CD4-positive, alpha-beta T cell (primary cell): ENCODE data around the gene SPAG7. TPM values are rescaled to one million over a fixed set of nuclear protein-coding genes. Genes with fewer than 3 reads are reported as not detected.

Source experiments
- ATAC-seq: fragments of 200-7000 bp; cut with Tn5 transposase; one replicate; pipeline ENCODE4 v1.10.0; 2022; ENCODE audit warnings: mild to moderate bottlenecking; ENCODE audit not compliant: poor library complexity
- CTCF ChIA-PET: fragments of 350-600 bp; sonication (Branson Sonifier 250); formaldehyde crosslinking; loops from one replicate; lab custom pipeline; 2021; ENCODE audit warnings: antibody characterized with exemption, inconsistent platforms; lab: Charles Lee
- POLR2A ChIA-PET: fragments of 350-600 bp; sonication (Branson Sonifier 250); formaldehyde crosslinking; loops from one replicate; lab custom pipeline; 2021; ENCODE audit warnings: antibody characterized with exemption, inconsistent platforms; lab: Charles Lee
- DNase-seq, 14 experiments: peaks; one replicate each; pipeline ENCODE4 v3.0.0-alpha.2; 2013 to 2020; ENCODE audit warnings: mixed read lengths in 2 of 14
- H3K27ac ChIP-seq, 2 donors: one replicate each; pipeline versions ENCODE4 v1.5.1 to v1.7.0; 2013; ENCODE audit warnings: low read length in 2 of 2, low read depth in 1 of 2, mild to moderate bottlenecking in 1 of 2
- H3K27me3 ChIP-seq, 2 experiments: 1 replicate in 1 of 2; 2 replicates in 1 of 2; pipeline versions ENCODE4 v1.6.1 to v1.7.0; 2013; ENCODE audit warnings: low read length in 2 of 2, control low read depth in 1 of 2, mild to moderate bottlenecking in 1 of 2, moderate library complexity in 1 of 2; ENCODE audit not compliant: insufficient read depth in 2 of 2, control insufficient read depth in 1 of 2
- H3K36me3 ChIP-seq: one replicate; pipeline ENCODE4 v1.6.1; 2013; ENCODE audit warnings: low read length, control low read depth; ENCODE audit not compliant: insufficient read depth
- H3K4me1 ChIP-seq: one replicate; pipeline ENCODE4 v1.6.1; 2013; ENCODE audit warnings: low read length, control low read depth; ENCODE audit not compliant: insufficient read depth
- H3K4me3 ChIP-seq: one replicate; pipeline ENCODE4 v1.5.1; 2013; ENCODE audit warnings: mild to moderate bottlenecking, low read length, moderate library complexity
- H3K9me3 ChIP-seq, 2 experiments: 1 replicate in 1 of 2; 2 replicates in 1 of 2; pipeline versions ENCODE4 v1.6.1 to v1.7.0; 2013; ENCODE audit warnings: low read length in 2 of 2, mild to moderate bottlenecking in 2 of 2, control low read depth in 1 of 2, moderate library complexity in 1 of 2; ENCODE audit not compliant: control insufficient read depth in 1 of 2, insufficient read depth in 1 of 2
- H3K27ac Mint-ChIP-seq: one replicate; pipeline ENCODE4 v1.8.0; 2020; ENCODE audit warnings: mixed read lengths
- H3K27me3 Mint-ChIP-seq: one replicate; pipeline ENCODE4 v1.8.0; 2021; ENCODE audit warnings: mixed read lengths
- H3K36me3 Mint-ChIP-seq: one replicate; pipeline ENCODE4 v1.8.0; 2021; ENCODE audit warnings: low read depth, mixed read lengths
- H3K4me1 Mint-ChIP-seq: one replicate; pipeline ENCODE4 v1.8.0; 2021; ENCODE audit warnings: low read depth, mixed read lengths
- H3K4me3 Mint-ChIP-seq: one replicate; pipeline ENCODE4 v1.8.0; 2020; ENCODE audit warnings: mild to moderate bottlenecking, mixed read lengths
- H3K9me3 Mint-ChIP-seq: one replicate; pipeline ENCODE4 v1.8.0; 2020; ENCODE audit warnings: mixed read lengths
- intact Hi-C, 2 experiments: fragments of 100-400 bp; cut with DNase I in 1 of 2; cut with micrococcal nuclease in 1 of 2; formaldehyde crosslinking; loops; one replicate each; pipeline versions ENCODE4 v1.15.1 to v1.9.0; 2023 to 2025; cut with DNase I, micrococcal nuclease
- total RNA-seq, 174 experiments: library from RNA in 2 of 174; stranded (reverse) in 2 of 174; gene quantifications; one replicate each; pipeline ENCODE4 v1.2.3 and lab custom pipeline; 2021 to 2026
- TF ChIP-seq, protein P1 (sequence below): fragments of 200-600 bp; IDR thresholded peaks from one replicate; pipeline ENCODE4 v1.8.0; 2022; ENCODE audit warnings: antibody characterized with exemption, mild to moderate bottlenecking

Gene SPAG7
- total RNA-seq, 2 experiments from 2014 or later: 30.2 to 30.9 TPM

DNA sequence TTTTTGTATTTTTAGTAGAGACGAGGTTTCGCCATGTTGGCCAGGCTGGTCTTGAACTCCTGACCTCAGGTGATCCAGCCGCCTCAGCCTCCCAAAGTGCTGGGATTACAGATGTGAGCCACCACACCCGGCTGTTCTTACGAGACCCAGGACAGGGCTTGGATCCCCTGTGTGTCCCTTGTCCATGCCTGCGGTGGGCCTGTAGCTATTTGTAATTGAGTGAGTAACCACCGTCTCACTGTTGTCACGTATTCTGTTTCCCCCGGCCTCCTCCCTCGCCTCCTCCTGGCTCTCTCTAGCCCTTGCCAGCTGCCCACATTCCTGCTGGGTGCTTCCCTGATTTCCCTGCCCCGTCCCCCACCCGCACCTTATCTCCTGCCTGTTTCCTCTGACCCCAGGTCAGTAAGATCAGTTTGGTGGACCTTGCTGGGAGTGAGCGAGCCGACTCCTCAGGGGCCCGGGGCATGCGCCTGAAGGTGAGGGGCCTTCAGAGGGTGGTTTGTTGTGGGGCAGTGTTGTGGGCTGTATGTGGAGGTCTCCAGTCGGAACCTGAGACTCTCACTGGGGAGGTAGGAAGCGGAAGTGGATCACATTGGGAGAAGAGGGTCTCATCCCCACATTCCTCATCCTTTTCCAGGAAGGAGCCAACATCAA, 35.7 kb upstream of the SPAG7 start:
- Histone ChIP-seq H3K27me3 (no peaks in the 10 kb centered on the region), H3K36me3 (peaks cover 54% of the 10 kb centered on the region), H3K27ac (no peak overlapping the region), H3K9me3 (no peaks in the 10 kb centered on the region), H3K4me1 (peaks cover 13% of the 10 kb centered on the region), H3K4me3 (no peak overlapping the region)
- H3K27ac Mint-ChIP-seq: no peak overlapping the region
- H3K36me3 Mint-ChIP-seq: peaks cover 79% of the 10 kb centered on the region
- no peak overlapping the region for H3K4me3 Mint-ChIP-seq
- CTCF ChIA-PET: interaction anchor here (0.6 kb wide), 1 partner anchor 90 kb away, joined by 3 read pairs; no protein-coding TSS in a partner anchor
- H3K27me3 Mint-ChIP-seq: no peaks in the 10 kb centered on the region
- TF ChIP-seq, protein P1, sequence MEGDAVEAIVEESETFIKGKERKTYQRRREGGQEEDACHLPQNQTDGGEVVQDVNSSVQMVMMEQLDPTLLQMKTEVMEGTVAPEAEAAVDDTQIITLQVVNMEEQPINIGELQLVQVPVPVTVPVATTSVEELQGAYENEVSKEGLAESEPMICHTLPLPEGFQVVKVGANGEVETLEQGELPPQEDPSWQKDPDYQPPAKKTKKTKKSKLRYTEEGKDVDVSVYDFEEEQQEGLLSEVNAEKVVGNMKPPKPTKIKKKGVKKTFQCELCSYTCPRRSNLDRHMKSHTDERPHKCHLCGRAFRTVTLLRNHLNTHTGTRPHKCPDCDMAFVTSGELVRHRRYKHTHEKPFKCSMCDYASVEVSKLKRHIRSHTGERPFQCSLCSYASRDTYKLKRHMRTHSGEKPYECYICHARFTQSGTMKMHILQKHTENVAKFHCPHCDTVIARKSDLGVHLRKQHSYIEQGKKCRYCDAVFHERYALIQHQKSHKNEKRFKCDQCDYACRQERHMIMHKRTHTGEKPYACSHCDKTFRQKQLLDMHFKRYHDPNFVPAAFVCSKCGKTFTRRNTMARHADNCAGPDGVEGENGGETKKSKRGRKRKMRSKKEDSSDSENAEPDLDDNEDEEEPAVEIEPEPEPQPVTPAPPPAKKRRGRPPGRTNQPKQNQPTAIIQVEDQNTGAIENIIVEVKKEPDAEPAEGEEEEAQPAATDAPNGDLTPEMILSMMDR: no peak
- no peaks in the 10 kb centered on the region for H3K9me3 Mint-ChIP-seq
- ATAC-seq (no peak), DNase-seq (no peak)
- intact Hi-C loops: no loop called here
- POLR2A ChIA-PET: no interaction called here
- peaks cover 14% of the 10 kb centered on the region for H3K4me1 Mint-ChIP-seq

DNA sequence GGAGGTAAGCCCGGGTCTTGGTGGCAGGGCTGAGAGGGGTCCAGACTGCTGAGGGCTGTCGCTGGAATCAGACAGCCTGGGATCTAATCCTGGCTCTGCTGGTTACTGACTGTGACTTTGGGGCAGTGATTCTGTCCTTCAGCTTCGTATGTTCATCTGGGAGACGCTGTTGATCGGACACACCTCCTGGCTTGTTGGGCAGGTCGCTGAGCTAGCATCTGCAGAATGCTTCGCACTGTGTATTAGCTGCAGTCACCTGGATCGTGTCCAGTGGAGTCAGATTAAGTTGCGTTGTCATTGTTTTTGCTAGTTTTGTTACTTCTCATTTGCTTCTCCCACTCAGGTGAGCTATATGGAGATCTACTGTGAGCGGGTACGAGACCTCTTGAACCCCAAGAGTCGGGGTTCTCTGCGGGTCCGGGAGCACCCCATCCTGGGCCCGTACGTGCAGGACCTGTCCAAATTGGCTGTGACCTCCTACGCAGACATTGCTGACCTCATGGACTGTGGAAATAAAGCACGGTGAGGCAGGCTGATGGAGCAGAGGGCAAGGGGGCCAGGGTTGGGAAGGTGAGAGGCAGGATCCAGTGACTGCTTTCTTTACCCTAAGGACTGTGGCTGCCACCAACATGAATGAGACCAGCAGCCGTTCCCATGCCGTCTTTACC, 34.6 kb upstream of the SPAG7 start:
- Mint-ChIP-seq H3K27ac (no peak overlapping the region), H3K27me3 (no peaks in the 10 kb centered on the region), H3K4me1 (peaks cover 15% of the 10 kb centered on the region), H3K9me3 (no peaks in the 10 kb centered on the region), H3K4me3 (no peak overlapping the region), H3K36me3 (peaks cover 68% of the 10 kb centered on the region)
- Histone ChIP-seq H3K27me3 (no peaks in the 10 kb centered on the region), H3K4me3 (no peak overlapping the region), H3K27ac (no peak overlapping the region), H3K9me3 (no peaks in the 10 kb centered on the region), H3K36me3 (peaks cover 43% of the 10 kb centered on the region), H3K4me1 (peaks cover 17% of the 10 kb centered on the region)
- DNase-seq (no peak), ATAC-seq (no peak)
- CTCF ChIA-PET: interaction anchor here (1.2 kb wide), 1 partner anchor 93 kb away, joined by 3 read pairs; no protein-coding TSS in a partner anchor
- intact Hi-C loops: no loop called here
- POLR2A ChIA-PET: no interaction called here
- TF ChIP-seq, protein P1: no peak

DNA sequence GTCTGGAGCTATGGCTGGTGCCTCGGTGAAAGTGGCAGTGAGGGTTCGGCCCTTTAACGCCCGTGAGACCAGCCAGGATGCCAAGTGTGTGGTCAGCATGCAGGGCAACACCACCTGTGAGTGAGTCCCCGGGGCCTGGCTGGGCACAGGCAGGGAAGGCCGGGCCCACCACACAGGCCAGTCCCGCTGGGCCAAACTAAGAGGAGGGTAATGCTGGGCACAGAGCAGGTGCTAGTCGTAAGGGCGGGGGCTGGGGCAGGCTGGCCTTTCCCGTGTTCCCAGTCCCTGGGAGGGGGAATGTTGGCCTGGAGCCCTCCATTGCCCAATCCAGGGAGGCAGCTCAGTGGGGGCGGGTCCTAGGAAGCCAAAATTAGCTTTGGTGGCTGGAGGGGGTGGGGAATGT, 32.6 kb upstream of the SPAG7 start:
- peaks cover 32% of the 10 kb centered on the region for H3K36me3 ChIP-seq
- H3K36me3 Mint-ChIP-seq: peaks cover 56% of the 10 kb centered on the region
- H3K9me3 Mint-ChIP-seq: no peaks in the 10 kb centered on the region
- H3K4me3 ChIP-seq: no peak overlapping the region
- CTCF ChIA-PET: no interaction called here
- H3K9me3 ChIP-seq: no peaks in the 10 kb centered on the region
- POLR2A ChIA-PET: interaction anchor here (0.8 to 3.8 kb wide), 2 partner anchors 33 to 61 kb away, joined by 3 to 38 read pairs; partner anchors contain the start of genes RNF167, SLC25A11 and SPAG7
- H3K27ac Mint-ChIP-seq: no peak overlapping the region
- H3K27me3 Mint-ChIP-seq: no peaks in the 10 kb centered on the region
- intact Hi-C loops: no loop called here
- peaks cover 24% of the 10 kb centered on the region for H3K4me1 ChIP-seq
- TF ChIP-seq, protein P1: no peak
- peaks cover 21% of the 10 kb centered on the region for H3K4me1 Mint-ChIP-seq
- no peak overlapping the region for H3K27ac ChIP-seq
- no peaks in the 10 kb centered on the region for H3K27me3 ChIP-seq
- DNase-seq (peak in 1 of 14 experiments; percentile 20), ATAC-seq (no peak)
- H3K4me3 Mint-ChIP-seq: peak overlapping the region; percentile 27
